ENCODE results near the gene SH3D19. TPM values are rescaled to one million over a fixed set of nuclear protein-coding genes. Genes with fewer than 3 reads are reported as not detected.
A peak's percentile ranks its signal among the peaks of the same experiment; 100 is the strongest.

The SH3D19 gene
- total RNA-seq, 1 experiment from 2014 or later, result 29.7 TPM

DNA sequence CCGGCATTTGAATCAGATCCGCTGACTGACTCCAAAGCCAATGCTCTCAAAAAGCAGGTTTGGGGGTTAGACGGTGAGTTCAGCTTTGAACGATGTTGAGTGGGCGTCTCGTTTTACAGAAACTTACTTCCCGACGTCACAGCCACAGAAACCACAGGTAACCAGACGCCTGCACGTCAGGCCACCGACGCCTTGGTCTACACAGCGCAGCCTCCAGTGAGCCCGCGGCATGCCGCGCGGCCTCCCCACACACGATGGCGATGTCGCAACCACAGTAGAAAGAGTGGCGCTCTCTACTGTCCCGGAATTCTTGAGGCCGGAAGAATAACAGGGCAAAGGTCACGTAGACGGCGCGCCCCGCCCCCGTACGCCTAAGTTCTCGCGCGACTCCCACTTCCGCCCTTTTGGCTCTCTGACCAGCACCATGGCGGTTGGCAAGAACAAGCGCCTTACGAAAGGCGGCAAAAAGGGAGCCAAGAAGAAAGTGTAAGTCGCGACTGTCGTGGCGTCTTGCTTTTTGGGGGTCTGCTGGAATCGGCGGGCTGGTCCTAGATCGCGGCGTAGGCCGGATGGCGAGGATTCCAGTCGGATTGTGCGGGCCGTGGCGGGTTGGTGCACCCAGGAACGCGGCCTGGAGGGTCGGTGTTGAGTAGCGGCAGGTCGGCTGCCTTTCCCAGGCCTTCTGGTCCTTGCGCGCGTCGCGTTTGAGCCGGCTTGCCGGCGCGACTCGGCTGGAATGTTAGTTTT, 226.0 kb downstream of the SH3D19 start, which contains the start of gene RPS3A:
RPS3A (plus strand) TSS at position 400 of the 747 bp plus-strand sequence; CDS start at position 425, 25 bp downstream.
- H2BK5ac ChIP-seq (ENCODE audit: insufficient read length, low read length), result peak within 1 kb of the TSS; percentile 14
- H2BK20ac ChIP-seq (ENCODE audit: low read depth, low read length, poor library complexity, severe bottlenecking), result no peak within 1 kb of the TSS
- H3K56ac ChIP-seq (ENCODE audit: insufficient read length, low read depth, low read length), result peak within 1 kb of the TSS; percentile 87
- Mint-ChIP-seq H3K36me3 (ENCODE audit: insufficient read depth in 1 of 3, low read depth in 3 of 3) (peaks cover 44 to 50% (median 50%) of the 10 kb centered on the region in 3 experiments), H3K27me3 (ENCODE audit: low read depth) (no peaks in the 10 kb centered on the region), H3K4me3 (peak within 1 kb of the TSS; percentile 91 to 98), H3K4me1 (peaks cover 10 to 20% of the 10 kb centered on the region in 2 experiments), H3K27ac (peak within 1 kb of the TSS; percentile 99 to 100 (median 99)), H3K9me3 (peaks cover 0 to 4% of the 10 kb centered on the region in 2 experiments; a peak in 1 of 5 replicates)
- no peaks in the 10 kb centered on the region for H3K9me3 ChIP-seq (ENCODE audit: control insufficient read depth, low read depth, low read length)
- no peaks in the 10 kb centered on the region for H4K20me1 ChIP-seq (ENCODE audit: control insufficient read depth, insufficient read depth, insufficient read length)
- no peak within 1 kb of the TSS for H3T11ph ChIP-seq (ENCODE audit: low read length)
- H3K4ac ChIP-seq (ENCODE audit: low read depth, low read length), result peak within 1 kb of the TSS; percentile 11; the same call in 1 of the 2 replicates
- H2AFZ ChIP-seq (ENCODE audit: low read length), result peak within 1 kb of the TSS; percentile 72
- peak; percentile 98 for DNase-seq
- H3K4me2 ChIP-seq (ENCODE audit: insufficient read depth, insufficient read length, low read length), result peak within 1 kb of the TSS; percentile 79
- peak within 1 kb of the TSS; percentile 89 for H3K18ac ChIP-seq (ENCODE audit: insufficient read length, low read depth, low read length)
- H3K27ac ChIP-seq (ENCODE audit: insufficient read length, low read depth, low read length), result peak within 1 kb of the TSS; percentile 52
- H2BK120ac ChIP-seq (ENCODE audit: low read depth, low read length, poor library complexity, severe bottlenecking), result no peak within 1 kb of the TSS
- H3K14ac ChIP-seq (ENCODE audit: insufficient read depth, low read length), result peak within 1 kb of the TSS; percentile 98
- no peaks in the 10 kb centered on the region for H3K27me3 ChIP-seq (ENCODE audit: insufficient read depth, low read length)
- TF ChIP-seq CTCF (conservative IDR thresholded peaks at IDR 0.05), result peak; percentile 85
- no peak within 1 kb of the TSS for H4K8ac ChIP-seq (replicated peaks; ENCODE audit: insufficient read length, low read depth, low read length)
- no peak within 1 kb of the TSS for H2BK12ac ChIP-seq (ENCODE audit: insufficient read length, low read depth, low read length)
- H2AK5ac ChIP-seq (ENCODE audit: insufficient read length, low read length), result peak within 1 kb of the TSS; percentile 16
- no peak within 1 kb of the TSS for H2BK15ac ChIP-seq (ENCODE audit: low read depth, low read length)
- H4K91ac ChIP-seq (ENCODE audit: insufficient read length, low read depth, low read length), result peak within 1 kb of the TSS; percentile 0
- H3K4me1 ChIP-seq (ENCODE audit: insufficient read depth, low read length), result no peaks in the 10 kb centered on the region
- H3K79me1 ChIP-seq (ENCODE audit: insufficient read depth, low read depth, low read length, poor library complexity, severe bottlenecking), result no peaks in the 10 kb centered on the region
- WGBS (ENCODE audit: extremely low coverage, insufficient read length, low lambda C conversion rate), result no CpG with 5 or more reads among the region's 69 CpGs
- peaks cover 17% of the 10 kb centered on the region; the same call in 1 of the 2 replicates for H3K79me2 ChIP-seq (ENCODE audit: insufficient read depth, low read length)
- H3K9ac ChIP-seq (ENCODE audit: extremely low read depth, insufficient read length, low read length), result peak within 1 kb of the TSS; percentile 99
- peak within 1 kb of the TSS; percentile 85 for H4K5ac ChIP-seq (ENCODE audit: insufficient read length, low read depth, low read length)
- H3K23ac ChIP-seq (ENCODE audit: insufficient read length, low read depth, low read length), result peak within 1 kb of the TSS; percentile 15
- no peaks in the 10 kb centered on the region for H3K23me2 ChIP-seq (ENCODE audit: insufficient read length, low read depth, low read length, poor library complexity, severe bottlenecking)

Measured in H9 (cell line).